ENCODE results near the gene GALM.
A peak's percentile ranks its signal among the peaks of the same experiment; 100 is the strongest.

GALM gene

GRCh38 chr2:38665854-38666555 lies at the start of gene GALM:
Gene GALM, plus strand, starts transcription at chr2:38666114. Its CDS starts 48 bp downstream, at chr2:38666162.
- no peak for TF ChIP-seq CTCF (conservative IDR thresholded peaks at IDR 0.05; ENCODE audit: low read depth, low read length)
- H3K36me3 ChIP-seq (ENCODE audit: insufficient read depth) = no peaks in the 10 kb centered on the region; the same call in 1 of the 2 replicates
- peak within 1 kb of the TSS; percentile 88 for H3K4me3 ChIP-seq (IDR thresholded peaks at IDR 0.05; ENCODE audit: insufficient read depth, low read depth, low read length)
- H3K4me1 ChIP-seq (ENCODE audit: low read depth, poor library complexity, severe bottlenecking) = peaks cover 79% of the 10 kb centered on the region
- H3K27ac ChIP-seq = peak within 1 kb of the TSS; percentile 94
- H3K4me2 ChIP-seq = peak within 1 kb of the TSS; percentile 94
- no peaks in the 10 kb centered on the region for H4K20me1 ChIP-seq (ENCODE audit: insufficient read depth)
- H2AFZ ChIP-seq (ENCODE audit: low read depth) = peak within 1 kb of the TSS; percentile 64
- H3K9ac ChIP-seq = peak within 1 kb of the TSS; percentile 81
- peaks cover 43% of the 10 kb centered on the region for H3K79me2 ChIP-seq (ENCODE audit: insufficient read depth, low read depth)
- H3K27me3 ChIP-seq (ENCODE audit: insufficient read depth, low read depth) = no peaks in the 10 kb centered on the region

GRCh38 chr2:38617301-38617700 lies 48.6 kb upstream of the GALM start:
- Histone ChIP-seq H3K27me3 (ENCODE audit: insufficient read depth, low read depth) (no peaks in the 10 kb centered on the region), H4K20me1 (ENCODE audit: insufficient read depth) (no peaks in the 10 kb centered on the region), H3K4me1 (ENCODE audit: low read depth, poor library complexity, severe bottlenecking) (peaks cover 9% of the 10 kb centered on the region), H2AFZ (ENCODE audit: low read depth) (no peak overlapping the region), H3K4me3 (IDR thresholded peaks at IDR 0.05; ENCODE audit: insufficient read depth, low read depth, low read length) (no peak overlapping the region), H3K27ac (no peak overlapping the region), H3K36me3 (ENCODE audit: insufficient read depth) (no peaks in the 10 kb centered on the region), H3K9ac (no peak overlapping the region), H3K4me2 (no peak overlapping the region), H3K79me2 (ENCODE audit: insufficient read depth, low read depth) (no peaks in the 10 kb centered on the region)
- TF ChIP-seq CTCF (conservative IDR thresholded peaks at IDR 0.05; ENCODE audit: low read depth, low read length) = no peak

GRCh38 chr2:38619458-38620164 lies 46.3 kb upstream of the GALM start:
- Histone ChIP-seq H3K79me2 (ENCODE audit: insufficient read depth, low read depth) (no peaks in the 10 kb centered on the region), H3K4me1 (ENCODE audit: low read depth, poor library complexity, severe bottlenecking) (no peaks in the 10 kb centered on the region), H2AFZ (ENCODE audit: low read depth) (no peak overlapping the region), H3K36me3 (ENCODE audit: insufficient read depth) (no peaks in the 10 kb centered on the region), H3K4me2 (no peak overlapping the region), H3K27me3 (ENCODE audit: insufficient read depth, low read depth) (no peaks in the 10 kb centered on the region), H3K4me3 (IDR thresholded peaks at IDR 0.05; ENCODE audit: insufficient read depth, low read depth, low read length) (no peak overlapping the region), H3K27ac (no peak overlapping the region), H3K9ac (no peak overlapping the region), H4K20me1 (ENCODE audit: insufficient read depth) (no peaks in the 10 kb centered on the region)
- TF ChIP-seq CTCF (conservative IDR thresholded peaks at IDR 0.05; ENCODE audit: low read depth, low read length) = no peak

GRCh38 chr2:38620282-38620977 lies 45.5 kb upstream of the GALM start:
- Histone ChIP-seq H3K27ac (no peak overlapping the region), H3K79me2 (ENCODE audit: insufficient read depth, low read depth) (no peaks in the 10 kb centered on the region), H3K9ac (no peak overlapping the region), H2AFZ (ENCODE audit: low read depth) (no peak overlapping the region), H3K36me3 (ENCODE audit: insufficient read depth) (no peaks in the 10 kb centered on the region), H3K4me3 (IDR thresholded peaks at IDR 0.05; ENCODE audit: insufficient read depth, low read depth, low read length) (no peak overlapping the region), H3K4me2 (no peak overlapping the region), H4K20me1 (ENCODE audit: insufficient read depth) (no peaks in the 10 kb centered on the region), H3K4me1 (ENCODE audit: low read depth, poor library complexity, severe bottlenecking) (no peaks in the 10 kb centered on the region), H3K27me3 (ENCODE audit: insufficient read depth, low read depth) (no peaks in the 10 kb centered on the region)
- no peak for TF ChIP-seq CTCF (conservative IDR thresholded peaks at IDR 0.05; ENCODE audit: low read depth, low read length)
